Measurements from ENCODE around the gene CLCN4.
A peak's percentile ranks its signal among the peaks of the same experiment; 100 is the strongest.

The CLCN4 gene

DNA sequence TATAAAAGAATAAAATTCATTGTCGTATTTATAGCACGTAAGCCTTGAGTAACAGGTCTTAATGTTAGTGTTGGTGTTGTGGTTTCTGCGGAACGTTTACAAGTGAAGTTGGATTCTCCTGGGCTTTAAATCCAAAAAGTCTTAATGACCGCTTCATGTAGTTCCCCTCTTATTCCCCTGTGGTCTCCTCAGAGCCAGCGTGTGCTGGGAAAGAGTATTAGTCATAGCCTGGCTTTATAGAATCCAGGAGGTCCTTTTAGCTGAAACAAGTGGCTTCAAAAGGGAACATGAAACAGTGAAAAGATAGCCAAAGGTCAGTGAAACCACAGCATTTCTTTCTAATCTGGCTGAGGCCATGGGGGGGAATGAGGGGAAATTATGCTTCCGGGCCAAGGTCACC is 79.1 kb downstream of the CLCN4 start:
- no peaks in the 10 kb centered on the region for H3K4me1 ChIP-seq (ENCODE audit: insufficient read depth, poor library complexity, severe bottlenecking)
- no peaks in the 10 kb centered on the region for H3K9me3 ChIP-seq (ENCODE audit: severe bottlenecking)
- no peak overlapping the region for H3K27ac ChIP-seq (ENCODE audit: poor library complexity, severe bottlenecking)
- no peaks in the 10 kb centered on the region for H3K27me3 ChIP-seq (ENCODE audit: insufficient read depth, poor library complexity, severe bottlenecking)
- H3K36me3 ChIP-seq (ENCODE audit: low read depth) = no peaks in the 10 kb centered on the region
- no peak for DNase-seq (ENCODE audit: low spot score)
- no peak for ATAC-seq (ENCODE audit: low read depth)
- H3K4me3 ChIP-seq (ENCODE audit: severe bottlenecking) = no peak overlapping the region
- TF ChIP-seq, protein P1, sequence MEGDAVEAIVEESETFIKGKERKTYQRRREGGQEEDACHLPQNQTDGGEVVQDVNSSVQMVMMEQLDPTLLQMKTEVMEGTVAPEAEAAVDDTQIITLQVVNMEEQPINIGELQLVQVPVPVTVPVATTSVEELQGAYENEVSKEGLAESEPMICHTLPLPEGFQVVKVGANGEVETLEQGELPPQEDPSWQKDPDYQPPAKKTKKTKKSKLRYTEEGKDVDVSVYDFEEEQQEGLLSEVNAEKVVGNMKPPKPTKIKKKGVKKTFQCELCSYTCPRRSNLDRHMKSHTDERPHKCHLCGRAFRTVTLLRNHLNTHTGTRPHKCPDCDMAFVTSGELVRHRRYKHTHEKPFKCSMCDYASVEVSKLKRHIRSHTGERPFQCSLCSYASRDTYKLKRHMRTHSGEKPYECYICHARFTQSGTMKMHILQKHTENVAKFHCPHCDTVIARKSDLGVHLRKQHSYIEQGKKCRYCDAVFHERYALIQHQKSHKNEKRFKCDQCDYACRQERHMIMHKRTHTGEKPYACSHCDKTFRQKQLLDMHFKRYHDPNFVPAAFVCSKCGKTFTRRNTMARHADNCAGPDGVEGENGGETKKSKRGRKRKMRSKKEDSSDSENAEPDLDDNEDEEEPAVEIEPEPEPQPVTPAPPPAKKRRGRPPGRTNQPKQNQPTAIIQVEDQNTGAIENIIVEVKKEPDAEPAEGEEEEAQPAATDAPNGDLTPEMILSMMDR (IDR thresholded peaks at IDR 0.05; ENCODE audit: poor library complexity, severe bottlenecking) = no peak

DNA sequence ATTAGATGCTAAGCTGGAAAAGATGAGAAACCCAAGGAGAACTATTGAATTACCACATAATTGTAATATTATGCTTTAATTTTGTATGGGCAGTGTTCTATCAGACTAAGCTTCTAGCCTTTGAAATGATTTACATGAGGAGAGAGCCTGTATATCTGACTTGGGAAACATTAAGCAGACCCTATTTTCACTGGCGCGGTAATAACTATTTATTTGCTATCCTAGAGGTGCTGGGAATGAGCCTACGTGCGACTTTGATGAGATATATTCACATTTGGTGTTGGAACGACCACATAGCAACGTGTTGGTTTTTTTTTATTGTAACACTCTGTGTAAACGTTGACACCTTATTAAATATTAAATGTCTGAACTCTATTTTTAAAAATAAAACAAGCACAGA is 80.5 kb downstream of the CLCN4 start:
- DNase-seq (ENCODE audit: low spot score) (no peak), ATAC-seq (ENCODE audit: low read depth) (no peak)
- Histone ChIP-seq H3K4me1 (ENCODE audit: insufficient read depth, poor library complexity, severe bottlenecking) (no peaks in the 10 kb centered on the region), H3K4me3 (ENCODE audit: severe bottlenecking) (no peak overlapping the region), H3K9me3 (ENCODE audit: severe bottlenecking) (no peaks in the 10 kb centered on the region), H3K27ac (ENCODE audit: poor library complexity, severe bottlenecking) (no peak overlapping the region), H3K27me3 (ENCODE audit: insufficient read depth, poor library complexity, severe bottlenecking) (no peaks in the 10 kb centered on the region), H3K36me3 (ENCODE audit: low read depth) (no peaks in the 10 kb centered on the region)
- TF ChIP-seq, protein P1 (IDR thresholded peaks at IDR 0.05; ENCODE audit: poor library complexity, severe bottlenecking) = no peak

DNA sequence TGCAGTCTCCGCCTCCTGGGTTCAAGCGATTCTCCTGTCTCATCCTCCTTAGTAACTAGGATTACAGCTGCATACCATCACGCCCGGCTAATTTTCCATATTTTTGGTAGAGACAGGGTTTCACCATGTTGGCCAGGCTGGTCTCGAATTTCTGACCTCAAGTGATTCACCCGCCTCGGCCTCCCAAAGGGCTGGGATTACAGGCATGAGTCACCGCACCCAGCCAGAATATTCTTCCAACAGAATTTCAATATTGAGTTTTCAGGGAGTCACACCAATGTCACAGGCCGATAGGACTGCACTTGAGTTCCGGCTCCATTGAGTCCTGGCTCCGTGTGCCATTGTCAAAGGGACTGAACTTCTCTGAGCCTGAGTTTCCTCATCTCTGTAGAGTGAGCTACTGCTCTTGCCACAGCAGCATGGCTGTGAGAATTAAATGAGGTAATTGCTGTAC is 82.9 kb downstream of the CLCN4 start:
- H3K4me1 ChIP-seq (ENCODE audit: insufficient read depth, poor library complexity, severe bottlenecking) = no peaks in the 10 kb centered on the region
- no peaks in the 10 kb centered on the region for H3K36me3 ChIP-seq (ENCODE audit: low read depth)
- H3K9me3 ChIP-seq (ENCODE audit: severe bottlenecking) = no peaks in the 10 kb centered on the region
- no peak for DNase-seq (ENCODE audit: low spot score)
- H3K27ac ChIP-seq (ENCODE audit: poor library complexity, severe bottlenecking) = no peak overlapping the region
- H3K4me3 ChIP-seq (ENCODE audit: severe bottlenecking) = no peak overlapping the region
- H3K27me3 ChIP-seq (ENCODE audit: insufficient read depth, poor library complexity, severe bottlenecking) = no peaks in the 10 kb centered on the region
- peak; percentile 53 for ATAC-seq (ENCODE audit: low read depth)
- TF ChIP-seq, protein P1 (IDR thresholded peaks at IDR 0.05; ENCODE audit: poor library complexity, severe bottlenecking) = no peak

DNA sequence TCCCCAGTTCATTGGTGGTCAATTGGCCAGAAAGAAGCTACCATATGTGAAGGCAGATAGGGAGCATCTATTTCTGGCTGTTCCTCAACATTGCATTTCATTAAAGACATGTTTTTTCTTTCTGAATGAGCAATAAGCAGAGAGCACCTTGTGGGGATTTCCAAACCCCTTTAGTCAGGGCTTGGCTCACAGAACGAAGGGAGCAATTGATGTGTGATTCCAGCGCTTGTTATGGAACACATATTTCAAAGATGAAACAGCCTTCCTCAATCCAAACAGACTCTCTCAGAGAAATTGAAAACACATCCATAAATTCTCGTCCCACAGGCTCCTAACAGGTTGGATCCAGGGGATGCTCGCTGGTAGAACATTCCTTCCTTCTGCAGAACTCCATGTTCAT is 84.1 kb downstream of the CLCN4 start:
- no peak overlapping the region for H3K27ac ChIP-seq (ENCODE audit: poor library complexity, severe bottlenecking)
- DNase-seq (ENCODE audit: low spot score) (no peak), ATAC-seq (ENCODE audit: low read depth) (peak; percentile 27; the same call in 1 of the 3 replicates)
- no peaks in the 10 kb centered on the region for H3K9me3 ChIP-seq (ENCODE audit: severe bottlenecking)
- no peak overlapping the region for H3K4me3 ChIP-seq (ENCODE audit: severe bottlenecking)
- TF ChIP-seq, protein P1 (IDR thresholded peaks at IDR 0.05; ENCODE audit: poor library complexity, severe bottlenecking) = no peak
- no peaks in the 10 kb centered on the region for H3K36me3 ChIP-seq (ENCODE audit: low read depth)
- H3K27me3 ChIP-seq (ENCODE audit: insufficient read depth, poor library complexity, severe bottlenecking) = no peaks in the 10 kb centered on the region
- H3K4me1 ChIP-seq (ENCODE audit: insufficient read depth, poor library complexity, severe bottlenecking) = no peaks in the 10 kb centered on the region

DNA sequence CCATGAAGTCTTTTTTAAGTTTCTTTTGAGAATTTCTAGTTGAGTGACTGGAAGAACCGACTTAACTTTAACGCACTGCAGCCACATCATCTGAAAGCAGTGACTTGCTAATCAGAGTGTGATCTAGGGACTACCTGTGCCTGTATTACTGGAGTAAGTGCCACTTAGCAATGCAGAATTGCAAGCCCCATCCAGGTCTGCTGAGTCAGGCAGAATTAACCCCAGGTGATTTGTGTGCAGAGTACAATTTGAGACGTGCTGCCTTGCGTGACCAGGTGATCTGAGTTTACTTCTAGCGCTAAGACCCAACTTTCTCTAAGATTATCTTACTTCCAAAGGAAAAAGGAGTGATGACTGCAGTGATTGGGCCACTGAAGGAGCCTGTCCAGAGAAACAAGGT is 85.3 kb downstream of the CLCN4 start:
- DNase-seq (ENCODE audit: low spot score) = no peak
- TF ChIP-seq, protein P1 (IDR thresholded peaks at IDR 0.05; ENCODE audit: poor library complexity, severe bottlenecking) = no peak
- H3K27ac ChIP-seq (ENCODE audit: poor library complexity, severe bottlenecking) = no peak overlapping the region

More for the DNA sequence above, 85.3 kb downstream of the CLCN4 start:
- ATAC-seq (ENCODE audit: low read depth) = no peak
- no peaks in the 10 kb centered on the region for H3K36me3 ChIP-seq (ENCODE audit: low read depth)
- no peaks in the 10 kb centered on the region for H3K27me3 ChIP-seq (ENCODE audit: insufficient read depth, poor library complexity, severe bottlenecking)
- no peaks in the 10 kb centered on the region for H3K4me1 ChIP-seq (ENCODE audit: insufficient read depth, poor library complexity, severe bottlenecking)
- no peak overlapping the region for H3K4me3 ChIP-seq (ENCODE audit: severe bottlenecking)
- H3K9me3 ChIP-seq (ENCODE audit: severe bottlenecking) = no peaks in the 10 kb centered on the region

Data from RWPE2 (cell line).